Caco-2 (cell line): ENCODE results near the gene TTLL7. TPM values are rescaled to one million over a fixed set of nuclear protein-coding genes. Genes with fewer than 3 reads are reported as not detected.
A peak's percentile ranks its signal among the peaks of the same experiment; 100 is the strongest.

Source experiments
- BruUV-seq: library from RNA; stranded (reverse); fragments of 400-500 nt; replicated peaks from 2 replicates; lab custom pipeline; 2021; lab: Mats Ljungman, UMichigan
- CTCF ChIA-PET: fragments of 300-600 bp; sonication (Branson Sonifier 250); formaldehyde crosslinking; loops from one replicate; lab custom pipeline; 2022; ENCODE audit warnings: antibody characterized with exemption; lab: Charles Lee
- POLR2A ChIA-PET: fragments of 300-600 bp; sonication (Branson Sonifier 250); formaldehyde crosslinking; loops from one replicate; lab custom pipeline; 2022; ENCODE audit warnings: antibody characterized with exemption; lab: Charles Lee
- DNase-seq, 2 experiments: peaks; one replicate each; pipeline versions ENCODE4 v3.0.0 to v3.0.0-alpha.2; 2020 to 2022
- H3K27me3 ChIP-seq: replicated peaks from 2 replicates; pipeline ENCODE4 v1.6.0; 2011; ENCODE audit warnings: low read length; ENCODE audit not compliant: control insufficient read depth, insufficient read depth
- H3K36me3 ChIP-seq: 2 replicates; pipeline ENCODE4 v1.5.1; 2011; ENCODE audit warnings: low read length; ENCODE audit not compliant: control insufficient read depth, insufficient read depth
- H3K4me1 ChIP-seq: fragments of 250-450 bp; sonication (Bioruptor Pico); 2 replicates; pipeline ENCODE4 v1.5.1; 2020; ENCODE audit warnings: mild to moderate bottlenecking
- H3K4me3 ChIP-seq: 2 replicates; pipeline ENCODE4 v1.5.1; 2011; ENCODE audit warnings: low read depth, mild to moderate bottlenecking, control low read depth, low read length
- H3K9me3 ChIP-seq: fragments of 250-450 bp; sonication (Bioruptor Pico); 2 replicates; pipeline ENCODE4 v1.5.1; 2020; ENCODE audit warnings: mild to moderate bottlenecking, moderate library complexity
- H3K27ac Mint-ChIP-seq: one replicate; pipeline ENCODE4 v1.8.0; 2022; ENCODE audit warnings: mixed read lengths; ENCODE audit not compliant: unreplicated experiment
- H3K27me3 Mint-ChIP-seq: one replicate; pipeline ENCODE4 v1.8.0; 2022; ENCODE audit warnings: mixed read lengths; ENCODE audit not compliant: insufficient read depth, unreplicated experiment
- H3K36me3 Mint-ChIP-seq: one replicate; pipeline ENCODE4 v1.8.0; 2022; ENCODE audit warnings: mild to moderate bottlenecking, mixed read lengths; ENCODE audit not compliant: insufficient read depth, unreplicated experiment
- H3K4me1 Mint-ChIP-seq: one replicate; pipeline ENCODE4 v1.8.0; 2022; ENCODE audit warnings: low read depth, mixed read lengths; ENCODE audit not compliant: unreplicated experiment
- H3K4me3 Mint-ChIP-seq: one replicate; pipeline ENCODE4 v1.8.0; 2022; ENCODE audit warnings: mild to moderate bottlenecking, moderate library complexity, mixed read lengths; ENCODE audit not compliant: unreplicated experiment
- H3K9me3 Mint-ChIP-seq: one replicate; pipeline ENCODE4 v1.8.0; 2022; ENCODE audit warnings: mixed read lengths; ENCODE audit not compliant: unreplicated experiment
- intact Hi-C: fragments of 100-400 bp; cut with micrococcal nuclease; formaldehyde crosslinking; loops from one replicate; pipeline ENCODE4 v1.10.0; 2022; ENCODE audit not compliant: unreplicated experiment
- total RNA-seq: library from RNA; stranded (reverse); gene quantifications from 2 replicates; pipeline ENCODE4 v1.2.3, GENCODE V29; 2022
- TF ChIP-seq, protein P1 (sequence below), 2 experiments: fragments of 200-600 bp in 1 of 2; IDR thresholded peaks; 1 replicate in 1 of 2; 2 replicates in 1 of 2; pipeline versions ENCODE4 v1.5.1 to v1.8.0; 2011 to 2022; ENCODE audit warnings: antibody characterized with exemption in 1 of 2, control low read depth in 1 of 2, inconsistent platforms in 1 of 2, low read depth in 1 of 2, low read length in 1 of 2, mild to moderate bottlenecking in 1 of 2, moderate library complexity in 1 of 2; ENCODE audit not compliant: insufficient read depth in 1 of 2, severe bottlenecking in 1 of 2, unreplicated experiment in 1 of 2

TTLL7 gene
- total RNA-seq, 1 experiment from 2014 or later = 0.75 TPM

DNA sequence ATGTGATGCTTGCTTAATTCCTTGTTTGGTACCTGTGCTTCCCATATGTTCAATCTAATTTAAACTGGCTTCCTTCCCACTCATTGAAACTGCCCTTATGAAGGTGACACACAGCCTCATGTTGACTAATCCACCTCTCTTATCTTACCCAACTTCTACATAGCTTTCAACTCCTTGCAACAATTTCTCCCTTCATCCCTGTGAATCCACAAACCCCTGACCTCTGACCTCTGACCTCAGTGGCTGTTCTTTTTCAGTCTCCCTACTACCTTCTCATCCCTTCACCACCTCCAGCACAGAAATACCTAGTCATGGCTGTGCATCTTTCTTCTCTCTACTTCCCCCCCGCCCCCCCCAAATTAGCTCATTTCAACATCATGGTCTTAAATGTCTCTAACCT is 144.5 kb downstream of the TTLL7 start:
- Mint-ChIP-seq H3K36me3 (no peaks in the 10 kb centered on the region), H3K4me3 (no peak overlapping the region), H3K27ac (no peak overlapping the region), H3K4me1 (peaks cover 7% of the 10 kb centered on the region), H3K9me3 (no peaks in the 10 kb centered on the region), H3K27me3 (no peaks in the 10 kb centered on the region)
- POLR2A ChIA-PET = no interaction called here
- Histone ChIP-seq H3K4me1 (no peaks in the 10 kb centered on the region), H3K36me3 (no peaks in the 10 kb centered on the region), H3K4me3 (no peak overlapping the region), H3K9me3 (no peaks in the 10 kb centered on the region), H3K27me3 (no peaks in the 10 kb centered on the region)
- DNase-seq = no peak
- no TSS peak for BruUV-seq
- TF ChIP-seq, protein P1, sequence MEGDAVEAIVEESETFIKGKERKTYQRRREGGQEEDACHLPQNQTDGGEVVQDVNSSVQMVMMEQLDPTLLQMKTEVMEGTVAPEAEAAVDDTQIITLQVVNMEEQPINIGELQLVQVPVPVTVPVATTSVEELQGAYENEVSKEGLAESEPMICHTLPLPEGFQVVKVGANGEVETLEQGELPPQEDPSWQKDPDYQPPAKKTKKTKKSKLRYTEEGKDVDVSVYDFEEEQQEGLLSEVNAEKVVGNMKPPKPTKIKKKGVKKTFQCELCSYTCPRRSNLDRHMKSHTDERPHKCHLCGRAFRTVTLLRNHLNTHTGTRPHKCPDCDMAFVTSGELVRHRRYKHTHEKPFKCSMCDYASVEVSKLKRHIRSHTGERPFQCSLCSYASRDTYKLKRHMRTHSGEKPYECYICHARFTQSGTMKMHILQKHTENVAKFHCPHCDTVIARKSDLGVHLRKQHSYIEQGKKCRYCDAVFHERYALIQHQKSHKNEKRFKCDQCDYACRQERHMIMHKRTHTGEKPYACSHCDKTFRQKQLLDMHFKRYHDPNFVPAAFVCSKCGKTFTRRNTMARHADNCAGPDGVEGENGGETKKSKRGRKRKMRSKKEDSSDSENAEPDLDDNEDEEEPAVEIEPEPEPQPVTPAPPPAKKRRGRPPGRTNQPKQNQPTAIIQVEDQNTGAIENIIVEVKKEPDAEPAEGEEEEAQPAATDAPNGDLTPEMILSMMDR (IDR thresholded peaks at IDR 0.05; ENCODE audit: insufficient read depth in 1 of 2, low read depth in 1 of 2, low read length in 1 of 2, severe bottlenecking in 1 of 2, unreplicated experiment in 1 of 2) = no peak
- intact Hi-C loops = no loop called here
- CTCF ChIA-PET = no interaction called here

DNA sequence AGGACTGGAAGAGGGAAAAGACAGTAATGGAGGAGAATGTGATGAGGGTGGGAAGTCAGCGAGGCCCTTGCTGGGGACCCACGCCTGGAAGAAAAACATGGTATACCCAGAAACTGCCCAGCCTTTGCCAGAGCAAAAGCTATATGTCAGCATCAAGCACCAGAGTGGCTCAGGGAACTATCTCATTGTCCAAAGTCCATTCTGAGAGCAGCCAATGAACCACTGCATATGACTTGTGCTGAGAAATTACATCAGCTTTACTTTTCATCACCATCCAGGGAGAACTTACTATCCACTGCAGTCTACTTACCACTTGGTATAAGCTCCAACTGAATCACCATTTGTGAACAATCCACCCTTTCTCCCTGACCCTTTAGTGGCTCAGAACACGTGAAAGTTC is 148.1 kb downstream of the TTLL7 start:
- TF ChIP-seq, protein P1 (IDR thresholded peaks at IDR 0.05; ENCODE audit: insufficient read depth in 1 of 2, low read depth in 1 of 2, low read length in 1 of 2, severe bottlenecking in 1 of 2, unreplicated experiment in 1 of 2) = no peak

GRCh38 chr1:83849191-83850061 is 149.5 kb downstream of the TTLL7 start:
- peaks cover 7% of the 10 kb centered on the region for H3K4me1 Mint-ChIP-seq
- Histone ChIP-seq H3K36me3 (no peaks in the 10 kb centered on the region), H3K4me1 (no peaks in the 10 kb centered on the region), H3K9me3 (no peaks in the 10 kb centered on the region), H3K27me3 (no peaks in the 10 kb centered on the region), H3K4me3 (no peak overlapping the region)
- no peak for DNase-seq
- CTCF ChIA-PET = no interaction called here
- H3K9me3 Mint-ChIP-seq = no peaks in the 10 kb centered on the region
- BruUV-seq = no TSS peak
- H3K27ac Mint-ChIP-seq = peak overlapping the region; percentile 45
- TF ChIP-seq, protein P1 (IDR thresholded peaks at IDR 0.05; ENCODE audit: insufficient read depth in 1 of 2, low read depth in 1 of 2, low read length in 1 of 2, severe bottlenecking in 1 of 2, unreplicated experiment in 1 of 2) = peak in 1 of 2 experiments; percentile 0
- H3K36me3 Mint-ChIP-seq = no peaks in the 10 kb centered on the region
- no peak overlapping the region for H3K4me3 Mint-ChIP-seq
- intact Hi-C loops = no loop called here
- POLR2A ChIA-PET = no interaction called here
- H3K27me3 Mint-ChIP-seq = peaks cover 4% of the 10 kb centered on the region

More for the DNA sequence above, 148.1 kb downstream of the TTLL7 start:
- Mint-ChIP-seq H3K27me3 (peaks cover 4% of the 10 kb centered on the region), H3K9me3 (no peaks in the 10 kb centered on the region), H3K36me3 (no peaks in the 10 kb centered on the region), H3K27ac (no peak overlapping the region), H3K4me3 (no peak overlapping the region), H3K4me1 (peaks cover 7% of the 10 kb centered on the region)
- no peak overlapping the region for H3K4me3 ChIP-seq
- no TSS peak for BruUV-seq
- no peaks in the 10 kb centered on the region for H3K36me3 ChIP-seq
- CTCF ChIA-PET = interaction anchor here (0.6 kb wide), 1 partner anchor 11 kb away, joined by 4 read pairs; no protein-coding TSS in a partner anchor
- POLR2A ChIA-PET = no interaction called here
- no peaks in the 10 kb centered on the region for H3K27me3 ChIP-seq
- no peaks in the 10 kb centered on the region for H3K4me1 ChIP-seq
- DNase-seq = peak in 1 of 2 experiments; percentile 4
- no peaks in the 10 kb centered on the region for H3K9me3 ChIP-seq
- intact Hi-C loops = no loop called here
